OCI-LY3 (cell line): ENCODE data around the gene DYNC2I2.

Experiments used
- EZH2phosphoT487 ChIP-seq: fragments of 200-600 bp; shearing (Covaris generic); IDR thresholded peaks from 2 replicates; pipeline ENCODE4 v1.6.1; 2018; ENCODE audit warnings: antibody characterized with exemption, mixed run types, low read depth
- TF ChIP-seq, protein P1 (sequence below): fragments of 200-600, 300-600 bp; sonication (generic); IDR thresholded peaks from 2 replicates; pipeline ENCODE4 v1.5.1; 2014; ENCODE audit warnings: antibody characterized with exemption, low read length, low read depth

DNA sequence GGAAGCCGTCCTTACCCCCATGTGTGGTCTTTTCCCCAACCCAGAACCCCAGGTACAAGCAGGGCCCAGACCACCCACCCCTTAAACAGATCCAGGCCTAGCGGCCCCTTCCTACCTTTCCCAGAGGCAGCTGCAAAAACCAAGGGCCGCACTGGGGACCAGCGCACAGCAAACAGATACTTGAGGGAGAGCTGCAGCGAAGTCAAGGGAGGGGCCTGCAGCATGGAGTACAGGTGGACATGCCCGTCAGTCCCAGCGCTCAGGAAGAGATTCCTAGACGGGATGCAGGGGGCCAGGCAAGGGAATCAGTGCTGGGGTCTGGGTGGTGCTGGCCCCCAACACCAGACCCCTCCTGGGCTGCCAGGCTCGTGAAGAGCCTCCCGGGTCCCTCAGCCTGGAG is 22.5 kb downstream of the DYNC2I2 start:
- TF ChIP-seq, protein P1, sequence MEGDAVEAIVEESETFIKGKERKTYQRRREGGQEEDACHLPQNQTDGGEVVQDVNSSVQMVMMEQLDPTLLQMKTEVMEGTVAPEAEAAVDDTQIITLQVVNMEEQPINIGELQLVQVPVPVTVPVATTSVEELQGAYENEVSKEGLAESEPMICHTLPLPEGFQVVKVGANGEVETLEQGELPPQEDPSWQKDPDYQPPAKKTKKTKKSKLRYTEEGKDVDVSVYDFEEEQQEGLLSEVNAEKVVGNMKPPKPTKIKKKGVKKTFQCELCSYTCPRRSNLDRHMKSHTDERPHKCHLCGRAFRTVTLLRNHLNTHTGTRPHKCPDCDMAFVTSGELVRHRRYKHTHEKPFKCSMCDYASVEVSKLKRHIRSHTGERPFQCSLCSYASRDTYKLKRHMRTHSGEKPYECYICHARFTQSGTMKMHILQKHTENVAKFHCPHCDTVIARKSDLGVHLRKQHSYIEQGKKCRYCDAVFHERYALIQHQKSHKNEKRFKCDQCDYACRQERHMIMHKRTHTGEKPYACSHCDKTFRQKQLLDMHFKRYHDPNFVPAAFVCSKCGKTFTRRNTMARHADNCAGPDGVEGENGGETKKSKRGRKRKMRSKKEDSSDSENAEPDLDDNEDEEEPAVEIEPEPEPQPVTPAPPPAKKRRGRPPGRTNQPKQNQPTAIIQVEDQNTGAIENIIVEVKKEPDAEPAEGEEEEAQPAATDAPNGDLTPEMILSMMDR, result no peak
- no peak for TF ChIP-seq EZH2phosphoT487
